Activated CD8-positive, alpha-beta memory T cell treated with anti-CD3 and anti-CD28 coated beads, Interleukin-2, amount 10 ng/mL, durations not matched to agents 7 days and 5 days (primary cell): ENCODE results near the gene MED12L. TPM values are rescaled to one million over a fixed set of nuclear protein-coding genes. Genes with fewer than 3 reads are reported as not detected.

Experiments used
- ATAC-seq: fragments of 150-1000 bp; cut with Tn5 transposase; one replicate; pipeline ENCODE4 v1.10.0; 2021; ENCODE audit warnings: moderate library complexity
- CTCF ChIA-PET: fragments of 350-600 bp; sonication (Branson Sonifier 250); formaldehyde crosslinking; loops from one replicate; lab custom pipeline; 2021; ENCODE audit warnings: antibody characterized with exemption; lab: Charles Lee
- DNase-seq: peaks from one replicate; pipeline ENCODE4 v3.0.0-alpha.2; 2020
- H3K27ac Mint-ChIP-seq: one replicate; pipeline ENCODE4 v1.8.0; 2021; ENCODE audit warnings: mild to moderate bottlenecking, mixed read lengths
- H3K27me3 Mint-ChIP-seq: one replicate; pipeline ENCODE4 v1.8.0; 2021; ENCODE audit warnings: mixed read lengths
- H3K36me3 Mint-ChIP-seq: one replicate; pipeline ENCODE4 v1.8.0; 2021; ENCODE audit warnings: mild to moderate bottlenecking, mixed read lengths
- H3K4me1 Mint-ChIP-seq: one replicate; pipeline ENCODE4 v1.8.0; 2021; ENCODE audit warnings: mixed read lengths
- H3K4me3 Mint-ChIP-seq: one replicate; pipeline ENCODE4 v1.8.0; 2021; ENCODE audit warnings: mild to moderate bottlenecking, moderate library complexity, mixed read lengths
- H3K9me3 Mint-ChIP-seq: one replicate; pipeline ENCODE4 v1.8.0; 2022; ENCODE audit warnings: low read depth, mixed read lengths
- total RNA-seq, 2 experiments: library from RNA; stranded (reverse); gene quantifications; one replicate each; pipeline ENCODE4 v1.2.3, GENCODE V29; 2021

Gene MED12L
- total RNA-seq, 2 experiments from 2014 or later = 2.2 to 3.2 TPM

- CTCF ChIA-PET = no interaction called here
- Mint-ChIP-seq H3K4me1 (peaks cover 23% of the 10 kb centered on the region), H3K4me3 (no peak overlapping the region), H3K9me3 (no peaks in the 10 kb centered on the region), H3K27me3 (peaks cover 7% of the 10 kb centered on the region), H3K36me3 (no peaks in the 10 kb centered on the region), H3K27ac (peak overlapping the region; percentile 35)
- DNase-seq (no peak), ATAC-seq (no peak)
Measured at GRCh38 chr3:151351648-151352047, 266.2 kb downstream of the MED12L start.

DNA sequence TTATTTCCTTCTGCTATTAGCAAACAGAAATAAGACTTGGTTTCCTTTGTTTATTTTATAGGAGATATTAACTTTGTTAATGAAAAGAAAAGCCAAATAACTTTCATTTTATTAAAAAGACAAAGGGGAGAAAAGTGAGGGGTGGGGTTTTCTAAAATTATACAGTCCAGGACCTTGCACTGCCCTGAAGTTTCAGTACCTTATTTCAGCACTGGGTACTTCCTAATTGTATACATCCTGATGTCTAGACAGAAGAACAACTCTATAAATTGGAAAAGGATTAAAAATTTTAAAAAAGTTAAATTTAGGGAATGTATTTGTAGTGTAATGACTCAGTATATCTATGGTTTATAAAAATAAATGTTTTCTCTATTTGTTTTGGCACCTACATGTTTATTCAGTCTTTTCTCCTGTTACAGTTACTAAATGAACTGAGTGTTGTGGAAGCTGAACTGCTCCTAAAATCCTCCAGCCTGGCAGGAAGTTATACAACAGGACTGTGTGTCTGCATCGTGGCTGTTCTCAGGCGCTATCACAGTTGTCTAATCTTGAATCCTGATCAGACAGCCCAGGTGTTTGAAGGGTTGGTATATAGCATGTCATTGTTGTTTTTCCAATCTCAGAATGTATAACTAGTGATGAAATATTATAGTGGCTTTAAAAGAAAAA, 271.5 kb downstream of the MED12L start:
- H3K27me3 Mint-ChIP-seq = no peaks in the 10 kb centered on the region
- no peak overlapping the region for H3K27ac Mint-ChIP-seq
- peaks cover 7% of the 10 kb centered on the region for H3K4me1 Mint-ChIP-seq
- H3K4me3 Mint-ChIP-seq = no peak overlapping the region
- ATAC-seq (no peak), DNase-seq (no peak)
- CTCF ChIA-PET = no interaction called here
- no peaks in the 10 kb centered on the region for H3K9me3 Mint-ChIP-seq
- H3K36me3 Mint-ChIP-seq = no peaks in the 10 kb centered on the region

GRCh38 chr3:151357463-151357850, 272.0 kb downstream of the MED12L start:
- DNase-seq (no peak), ATAC-seq (no peak)
- CTCF ChIA-PET = no interaction called here
- Mint-ChIP-seq H3K27ac (no peak overlapping the region), H3K9me3 (no peaks in the 10 kb centered on the region), H3K4me1 (peaks cover 2% of the 10 kb centered on the region), H3K4me3 (no peak overlapping the region), H3K27me3 (no peaks in the 10 kb centered on the region), H3K36me3 (no peaks in the 10 kb centered on the region)

DNA sequence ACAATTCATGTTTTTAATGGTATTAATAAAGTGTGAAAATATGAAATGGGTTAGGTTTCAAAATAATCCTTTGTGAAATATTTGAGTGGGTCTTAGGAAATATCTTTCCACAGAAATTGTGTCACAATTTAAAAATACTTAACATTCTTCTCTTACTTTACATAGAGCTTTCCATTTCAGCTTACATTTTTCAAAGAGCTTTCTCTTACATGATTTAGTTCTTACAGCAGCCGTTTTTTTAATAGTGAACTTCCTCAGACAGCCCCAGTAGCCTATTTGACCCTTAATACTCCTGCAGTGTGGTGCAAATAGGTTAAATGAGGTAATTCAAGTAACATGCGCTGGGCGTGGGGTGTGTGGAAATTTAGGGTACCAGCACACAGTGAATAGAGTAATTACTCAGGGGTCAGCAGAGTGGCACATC, 277.3 kb downstream of the MED12L start:
- Mint-ChIP-seq H3K27ac (no peak overlapping the region), H3K4me3 (no peak overlapping the region), H3K9me3 (no peaks in the 10 kb centered on the region), H3K4me1 (no peaks in the 10 kb centered on the region), H3K27me3 (no peaks in the 10 kb centered on the region), H3K36me3 (no peaks in the 10 kb centered on the region)
- DNase-seq (no peak), ATAC-seq (no peak)
- CTCF ChIA-PET = interaction anchor here (1.2 kb wide), 1 partner anchor 16 kb away, joined by 3 read pairs; no protein-coding TSS in a partner anchor

DNA sequence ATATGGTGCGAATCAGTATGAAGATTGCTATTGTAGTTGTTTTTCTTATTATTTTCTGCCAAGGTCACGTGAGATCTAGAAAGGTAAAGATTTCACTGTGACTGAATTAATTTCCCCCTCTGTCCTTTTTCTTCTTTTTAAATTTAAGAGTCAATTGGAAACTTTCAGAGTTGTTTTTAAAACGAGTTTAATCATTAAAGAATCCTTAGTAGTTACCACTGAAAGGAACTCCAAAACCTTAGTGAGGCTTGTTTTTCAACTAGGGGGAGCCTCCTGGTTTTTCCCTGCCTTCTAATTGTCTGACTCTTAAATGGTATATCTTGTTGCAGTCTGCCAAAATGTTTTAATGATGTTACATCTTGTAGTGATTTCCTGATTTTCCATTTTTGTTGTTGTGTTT, 281.5 kb downstream of the MED12L start:
- Mint-ChIP-seq H3K36me3 (no peaks in the 10 kb centered on the region), H3K27ac (no peak overlapping the region), H3K4me1 (no peaks in the 10 kb centered on the region), H3K27me3 (no peaks in the 10 kb centered on the region), H3K4me3 (no peak overlapping the region), H3K9me3 (no peaks in the 10 kb centered on the region)
- DNase-seq = no peak
- CTCF ChIA-PET = no interaction called here
- ATAC-seq = no peak

GRCh38 chr3:151367448-151367847, 282.0 kb downstream of the MED12L start:
- Mint-ChIP-seq H3K27me3 (no peaks in the 10 kb centered on the region), H3K9me3 (no peaks in the 10 kb centered on the region), H3K4me1 (no peaks in the 10 kb centered on the region), H3K36me3 (no peaks in the 10 kb centered on the region), H3K4me3 (no peak overlapping the region), H3K27ac (no peak overlapping the region)
- no peak for ATAC-seq
- DNase-seq = no peak
- CTCF ChIA-PET = no interaction called here

DNA sequence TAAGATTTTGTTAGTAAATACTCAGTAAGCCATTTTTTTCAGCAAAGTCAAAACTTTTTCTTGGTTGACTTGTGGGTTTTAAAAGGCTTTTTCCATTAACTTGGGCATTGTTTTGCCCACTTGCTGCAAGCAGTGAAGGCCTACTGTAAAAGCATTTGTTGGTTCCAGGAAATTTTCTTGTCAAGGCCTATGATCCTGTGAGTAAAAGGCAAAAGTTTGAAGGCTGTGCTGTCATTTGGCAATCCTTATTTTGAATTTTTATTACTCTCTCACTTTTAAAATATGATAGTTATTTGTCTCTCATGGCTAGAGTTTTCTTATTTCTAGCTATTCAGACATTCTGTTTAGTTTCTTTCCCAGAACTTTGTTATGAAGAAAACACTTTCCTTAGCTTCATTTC, 286.1 kb downstream of the MED12L start:
- no peaks in the 10 kb centered on the region for H3K9me3 Mint-ChIP-seq
- no peak overlapping the region for H3K4me3 Mint-ChIP-seq
- DNase-seq = no peak

GRCh38 chr3:151372063-151372820, 286.8 kb downstream of the MED12L start:
- ATAC-seq (no peak), DNase-seq (no peak)
- Mint-ChIP-seq H3K4me1 (no peaks in the 10 kb centered on the region), H3K36me3 (no peaks in the 10 kb centered on the region), H3K4me3 (no peak overlapping the region), H3K27ac (no peak overlapping the region), H3K27me3 (no peaks in the 10 kb centered on the region), H3K9me3 (no peaks in the 10 kb centered on the region)
- CTCF ChIA-PET = interaction anchor here (0.8 kb wide), 1 partner anchor 18 kb away, joined by 3 read pairs; no protein-coding TSS in a partner anchor

More for the DNA sequence above, 286.1 kb downstream of the MED12L start:
- CTCF ChIA-PET = no interaction called here
- Mint-ChIP-seq H3K27me3 (no peaks in the 10 kb centered on the region), H3K27ac (no peak overlapping the region), H3K36me3 (no peaks in the 10 kb centered on the region), H3K4me1 (no peaks in the 10 kb centered on the region)
- ATAC-seq = no peak

DNA sequence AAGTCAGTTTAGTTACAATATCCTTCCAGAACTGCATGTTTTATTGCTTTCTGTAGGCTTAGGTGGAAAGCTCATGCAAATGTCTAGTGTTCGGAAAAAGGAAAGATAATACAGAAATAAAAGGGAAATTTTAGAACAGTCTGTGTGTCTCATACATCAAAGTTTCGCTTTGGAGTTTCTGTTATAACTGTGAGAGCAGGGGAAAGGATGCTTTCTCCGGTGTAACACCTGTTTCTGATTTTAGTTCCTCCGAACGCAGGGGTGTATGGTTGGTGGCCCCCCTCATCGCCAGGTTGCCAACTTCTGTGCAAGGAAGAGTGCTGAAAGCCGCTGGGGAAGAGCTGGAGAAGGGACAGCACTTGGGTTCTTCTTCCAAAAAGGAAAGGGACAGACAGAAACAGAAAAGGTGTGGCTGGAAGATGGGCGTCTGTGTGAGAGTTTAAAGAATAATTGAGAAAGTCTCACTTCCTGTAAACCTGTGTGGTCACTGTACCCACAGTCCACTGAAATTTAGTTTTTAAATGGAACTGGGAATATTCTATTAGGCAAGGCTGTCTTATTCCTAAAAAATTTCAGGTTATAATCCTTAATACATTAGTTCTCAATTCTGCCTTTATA, 292.4 kb downstream of the MED12L start:
- CTCF ChIA-PET = interaction anchor here (0.9 kb wide), 1 partner anchor 461 kb away, joined by 3 read pairs; no protein-coding TSS in a partner anchor
- no peaks in the 10 kb centered on the region for H3K9me3 Mint-ChIP-seq
- H3K27ac Mint-ChIP-seq = no peak overlapping the region
- no peak overlapping the region for H3K4me3 Mint-ChIP-seq
- ATAC-seq (no peak), DNase-seq (no peak)
- no peaks in the 10 kb centered on the region for H3K36me3 Mint-ChIP-seq
- no peaks in the 10 kb centered on the region for H3K27me3 Mint-ChIP-seq
- peaks cover 2% of the 10 kb centered on the region for H3K4me1 Mint-ChIP-seq

DNA sequence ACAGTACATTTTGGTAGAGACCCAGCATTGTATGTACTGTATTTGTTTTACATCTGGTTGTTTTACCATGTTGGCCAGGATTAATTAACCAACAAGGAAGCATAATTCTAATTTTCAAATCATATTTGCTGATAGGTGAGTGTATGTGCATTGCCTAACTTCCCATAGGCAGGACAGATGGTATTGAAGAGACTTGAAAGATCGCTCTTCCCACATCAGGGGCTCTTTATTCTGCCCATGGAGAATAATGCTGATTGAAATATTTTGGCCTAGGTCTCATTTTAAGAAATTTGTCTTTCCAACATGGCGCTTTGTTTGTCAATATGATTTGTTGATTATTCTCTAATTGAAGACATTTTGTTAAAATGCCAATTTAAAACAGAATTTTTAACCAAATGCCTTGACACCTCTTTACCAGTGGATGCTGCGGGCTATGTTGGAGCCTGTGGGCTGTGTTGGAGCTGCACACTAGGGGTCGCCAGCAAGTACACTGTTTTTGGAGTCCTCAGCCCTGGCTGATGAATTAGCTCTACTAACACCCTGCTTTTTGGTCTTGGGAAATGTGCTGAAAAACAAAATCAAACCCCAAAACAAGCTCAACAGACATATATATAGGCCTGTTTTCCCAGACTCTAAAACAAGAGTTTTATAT, 293.7 kb downstream of the MED12L start:
- no peaks in the 10 kb centered on the region for H3K36me3 Mint-ChIP-seq
- H3K27me3 Mint-ChIP-seq = no peaks in the 10 kb centered on the region
- peak; percentile 43 for DNase-seq
- H3K9me3 Mint-ChIP-seq = no peaks in the 10 kb centered on the region
- H3K27ac Mint-ChIP-seq = no peak overlapping the region
- no peak overlapping the region for H3K4me3 Mint-ChIP-seq
- ATAC-seq = no peak
- CTCF ChIA-PET = interaction anchor here (1.1 kb wide), 1 partner anchor 18 kb away, joined by 4 read pairs; no protein-coding TSS in a partner anchor
- peaks cover 6% of the 10 kb centered on the region for H3K4me1 Mint-ChIP-seq

GRCh38 chr3:151382671-151383070, 297.2 kb downstream of the MED12L start:
- no peaks in the 10 kb centered on the region for H3K9me3 Mint-ChIP-seq
- no peak for DNase-seq
- H3K27me3 Mint-ChIP-seq = no peaks in the 10 kb centered on the region
- H3K4me1 Mint-ChIP-seq = peaks cover 10% of the 10 kb centered on the region
- H3K36me3 Mint-ChIP-seq = no peaks in the 10 kb centered on the region
- no peak overlapping the region for H3K27ac Mint-ChIP-seq
- CTCF ChIA-PET = no interaction called here
- no peak for ATAC-seq
- H3K4me3 Mint-ChIP-seq = no peak overlapping the region

- CTCF ChIA-PET = no interaction called here
- no peaks in the 10 kb centered on the region for H3K36me3 Mint-ChIP-seq
- H3K27ac Mint-ChIP-seq = no peak overlapping the region
- H3K9me3 Mint-ChIP-seq = no peaks in the 10 kb centered on the region
- DNase-seq (no peak), ATAC-seq (no peak)
- no peak overlapping the region for H3K4me3 Mint-ChIP-seq
- H3K4me1 Mint-ChIP-seq = peaks cover 13% of the 10 kb centered on the region
- no peaks in the 10 kb centered on the region for H3K27me3 Mint-ChIP-seq
Measured at GRCh38 chr3:151383111-151383510, 297.6 kb downstream of the MED12L start.

- CTCF ChIA-PET = no interaction called here
- Mint-ChIP-seq H3K4me1 (peaks cover 13% of the 10 kb centered on the region), H3K4me3 (peak overlapping the region; percentile 36), H3K27me3 (no peaks in the 10 kb centered on the region), H3K9me3 (no peaks in the 10 kb centered on the region), H3K27ac (peak overlapping the region; percentile 4), H3K36me3 (no peaks in the 10 kb centered on the region)
- no peak for ATAC-seq
- no peak for DNase-seq
Measured at GRCh38 chr3:151383956-151384355, 298.5 kb downstream of the MED12L start.
